HG03025 (cell line): ENCODE measurements around the gene MAP3K7.

Source experiments
- ATAC-seq: cut with Tn5 transposase; IDR thresholded peaks from one replicate; pipeline ENCODE4 v1.9.1; 2021; ENCODE audit warnings: mild to moderate bottlenecking, moderate library complexity; ENCODE audit not compliant: unreplicated experiment, low FRiP score

Gene MAP3K7

GRCh38 chr6:90464507-90464906 is 122.4 kb downstream of the MAP3K7 start:
- ATAC-seq: no peak

- no peak for ATAC-seq
These were observed 123.0 kb downstream of the MAP3K7 start for GRCh38 chr6:90463874-90464273.
